ENCODE results near the gene TUBGCP3.
"Not testable (repeated sequence)": the region's sequence is repeated elsewhere in the genome, so short reads cannot be mapped to it uniquely, and the experiment has no call there.

The TUBGCP3 gene

DNA sequence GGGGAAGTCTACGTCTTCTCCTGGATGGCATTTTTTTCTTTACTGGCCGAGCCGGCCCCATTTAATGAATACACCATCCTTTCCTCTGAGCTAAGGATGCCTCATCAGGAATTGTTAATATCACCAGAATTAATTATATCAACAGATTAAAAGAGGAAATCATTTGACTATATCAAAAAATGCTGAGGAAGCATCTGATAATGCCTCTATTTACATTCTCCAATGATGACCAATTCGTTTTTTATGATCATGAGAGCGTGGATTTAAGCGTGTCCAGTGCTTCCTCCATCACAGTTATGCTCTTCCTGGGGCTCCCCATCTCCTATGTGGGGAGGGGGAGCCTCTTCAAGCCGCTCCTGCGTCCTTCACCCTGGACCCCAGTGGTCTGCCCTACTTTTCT is 58.7 kb downstream of the TUBGCP3 start:
- DNase-seq (ENCODE audit: low read depth, low spot score), result no peak

DNA sequence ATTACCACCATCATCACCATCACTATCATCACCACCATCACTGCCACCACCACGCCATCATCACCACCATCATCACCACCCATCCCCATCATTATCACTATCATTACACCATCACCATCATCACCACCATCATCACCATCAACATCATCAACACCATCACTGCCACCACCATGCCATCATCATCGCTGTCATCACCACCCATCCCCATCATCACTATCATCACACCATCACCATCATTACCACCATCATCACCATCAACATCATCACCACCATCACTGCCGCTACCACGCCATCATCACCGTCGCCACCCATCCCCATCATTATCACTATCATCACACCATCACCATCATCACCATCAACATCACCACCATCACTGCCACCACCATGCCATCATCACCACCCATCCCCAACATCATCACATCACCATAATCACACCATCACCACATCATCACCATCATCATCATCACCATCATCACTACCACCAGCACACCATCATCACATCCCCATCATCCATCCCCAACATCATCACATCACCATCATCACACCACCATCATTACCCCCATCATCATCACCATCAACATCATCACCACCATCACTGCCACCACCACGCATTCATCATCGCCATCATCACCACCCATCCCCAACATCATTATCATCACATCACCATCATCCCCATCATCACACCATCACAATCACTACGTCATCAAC is 61.7 kb downstream of the TUBGCP3 start:
- no peak for DNase-seq (ENCODE audit: low read depth, low spot score)

DNA sequence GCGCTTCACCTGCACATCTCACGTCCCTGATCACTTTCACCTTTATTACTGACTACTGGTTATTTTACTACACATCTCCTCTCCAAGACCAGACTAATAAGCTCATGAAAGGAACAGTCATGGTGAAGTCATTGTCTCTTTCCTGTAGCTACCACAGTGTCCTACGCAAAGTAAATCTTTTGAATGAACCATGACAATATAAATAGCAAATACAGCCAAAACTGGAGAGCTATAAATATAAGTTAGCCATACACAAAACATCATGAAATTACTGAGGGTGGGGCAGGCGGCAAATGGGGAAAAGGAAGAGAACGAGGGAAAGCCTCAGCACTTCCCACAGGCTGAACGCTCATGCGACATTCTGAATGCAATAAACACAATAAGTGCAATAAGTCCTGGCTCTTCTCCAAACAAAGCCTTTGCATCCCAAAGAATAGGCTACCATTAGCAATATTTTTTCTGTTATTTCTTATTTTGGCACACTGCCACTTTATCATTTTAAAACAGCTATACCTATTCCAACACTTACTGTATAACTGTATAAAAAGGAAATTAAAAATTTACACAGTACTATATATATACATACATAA is 62.5 kb downstream of the TUBGCP3 start:
- DNase-seq (ENCODE audit: low read depth, low spot score), result no peak

DNA sequence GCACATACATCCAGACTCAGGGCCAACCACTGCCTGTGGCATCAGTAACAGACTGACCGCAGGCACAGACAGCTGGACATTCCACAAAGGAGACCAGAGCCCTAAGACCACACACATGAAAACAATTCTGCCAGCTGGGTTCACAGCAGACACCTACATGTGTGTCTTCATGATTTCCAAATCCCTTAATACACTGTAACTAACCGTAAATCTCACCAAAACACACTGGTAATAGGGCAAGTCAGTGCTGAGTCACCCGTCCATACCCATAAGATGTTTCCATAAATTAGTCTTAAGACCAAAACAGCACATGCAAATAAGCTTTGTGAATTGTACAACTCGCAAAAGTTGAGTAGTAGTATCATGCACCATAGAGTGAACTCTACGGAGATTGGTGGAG is 65.4 kb downstream of the TUBGCP3 start:
- no peak for DNase-seq (ENCODE audit: low read depth, low spot score)

GRCh38 chr13:112521073-112521685 is 66.8 kb downstream of the TUBGCP3 start:
- DNase-seq (ENCODE audit: low read depth, low spot score), result no peak

DNA sequence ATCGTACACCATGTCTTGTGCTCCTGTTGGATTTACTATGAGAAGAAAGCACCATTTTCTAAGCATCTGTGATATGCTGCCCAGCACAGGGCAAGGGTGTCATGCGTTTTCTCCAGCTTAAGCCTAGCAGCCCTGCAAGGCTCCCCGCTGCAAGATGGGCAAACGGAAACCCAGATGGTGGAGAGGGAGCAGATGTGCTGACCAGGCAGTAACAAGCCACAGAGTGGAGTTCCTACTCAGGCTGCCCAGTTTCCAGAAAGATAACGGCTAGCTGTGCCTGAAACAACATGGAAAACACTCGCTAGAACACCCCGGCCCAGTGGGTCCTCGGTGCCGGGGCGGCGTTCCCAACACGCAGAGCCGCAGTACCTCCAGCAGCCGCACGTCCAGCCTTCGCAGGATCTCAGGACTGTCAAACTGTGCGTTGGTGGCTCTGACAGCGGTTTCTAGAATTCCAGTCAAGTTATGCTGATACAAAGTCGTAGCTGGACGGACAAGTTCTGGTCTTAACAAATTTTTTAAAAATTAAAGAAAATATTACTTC is 68.4 kb downstream of the TUBGCP3 start:
- DNase-seq (ENCODE audit: low read depth, low spot score), result no peak

GRCh38 chr13:112516218-112516617 is 71.7 kb downstream of the TUBGCP3 start:
- DNase-seq (ENCODE audit: low read depth, low spot score), result no peak

DNA sequence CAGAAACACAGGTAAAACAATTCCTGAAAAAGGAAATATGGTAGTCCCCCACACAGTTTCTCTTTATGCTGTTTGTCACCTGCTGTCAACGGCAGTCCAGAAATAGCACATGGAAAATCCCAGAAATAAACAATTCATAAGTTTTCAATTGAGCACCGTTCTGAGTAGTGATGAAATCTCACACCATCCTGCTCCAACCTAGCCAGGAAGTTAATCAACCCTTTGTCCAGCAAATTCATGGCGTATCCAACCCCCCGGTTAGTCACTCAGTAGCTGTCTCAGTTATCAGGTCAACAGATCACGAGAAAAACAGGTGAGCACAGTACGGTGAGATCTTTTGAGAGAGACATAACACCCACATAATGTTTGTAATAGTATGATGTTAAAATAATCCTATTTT is 74.2 kb downstream of the TUBGCP3 start:
- DNase-seq (ENCODE audit: low read depth, low spot score), result no peak

GRCh38 chr13:112510987-112511685 is 76.8 kb downstream of the TUBGCP3 start:
- no peak for DNase-seq (ENCODE audit: low read depth, low spot score)

DNA sequence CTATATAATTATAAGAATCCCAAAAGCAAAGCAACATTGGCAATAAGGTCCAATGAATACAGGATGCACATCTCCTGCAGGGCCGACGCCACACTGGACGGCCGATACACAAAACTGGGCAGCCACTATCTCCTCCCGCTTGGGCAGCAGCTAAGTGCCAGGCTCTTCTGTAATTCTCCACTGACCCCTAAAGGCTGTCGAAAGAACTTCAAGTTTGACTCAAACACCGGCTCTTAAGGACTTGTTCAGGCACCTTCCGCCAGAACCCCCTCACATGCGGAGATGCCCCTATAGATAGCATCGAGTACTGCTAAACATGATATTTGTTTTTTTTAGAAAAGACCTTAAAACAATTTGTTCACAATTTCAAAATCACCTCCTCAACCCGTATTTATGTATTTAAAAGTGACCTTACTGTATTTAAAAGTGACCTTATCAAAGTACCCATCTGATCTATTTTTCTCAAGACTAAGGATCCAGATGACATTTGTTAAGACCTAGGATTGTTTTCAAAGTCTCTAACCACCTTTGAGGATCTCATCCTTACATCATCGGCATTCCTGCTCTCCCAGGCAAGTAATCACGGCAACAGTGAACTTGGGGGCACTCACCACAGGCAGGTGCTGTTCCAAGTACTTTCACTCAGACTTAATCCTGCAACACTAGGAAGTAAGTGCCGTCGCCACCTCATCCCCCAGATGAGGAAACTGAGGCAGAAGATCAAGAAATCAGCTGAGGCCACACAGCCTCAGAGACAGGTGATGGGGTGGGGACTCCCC is 77.8 kb downstream of the TUBGCP3 start:
- peak; percentile 84 for DNase-seq (ENCODE audit: low read depth, low spot score)

GRCh38 chr13:112509190-112509589 is 78.8 kb downstream of the TUBGCP3 start:
- DNase-seq (ENCODE audit: low read depth, low spot score), result no peak

DNA sequence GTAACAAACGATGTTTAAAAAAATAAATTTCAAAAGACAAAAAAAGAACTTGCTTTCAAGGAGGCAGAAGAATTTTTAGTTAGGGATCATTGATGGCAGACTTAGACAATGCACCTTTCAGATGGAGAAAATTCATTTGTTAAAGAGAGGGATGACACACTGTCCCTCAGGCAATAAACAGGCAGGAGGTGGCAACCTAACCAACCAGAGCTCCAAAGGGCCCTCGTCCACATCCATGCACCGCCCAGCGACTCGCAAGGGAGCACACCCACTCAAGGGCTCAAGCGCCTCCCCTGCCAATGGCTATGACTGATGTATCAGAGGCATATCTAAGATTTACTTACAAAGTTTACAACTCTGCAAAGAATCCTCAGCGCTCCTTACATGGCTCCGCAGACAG is 81.9 kb downstream of the TUBGCP3 start:
- DNase-seq (ENCODE audit: low read depth, low spot score), result peak; percentile 51

DNA sequence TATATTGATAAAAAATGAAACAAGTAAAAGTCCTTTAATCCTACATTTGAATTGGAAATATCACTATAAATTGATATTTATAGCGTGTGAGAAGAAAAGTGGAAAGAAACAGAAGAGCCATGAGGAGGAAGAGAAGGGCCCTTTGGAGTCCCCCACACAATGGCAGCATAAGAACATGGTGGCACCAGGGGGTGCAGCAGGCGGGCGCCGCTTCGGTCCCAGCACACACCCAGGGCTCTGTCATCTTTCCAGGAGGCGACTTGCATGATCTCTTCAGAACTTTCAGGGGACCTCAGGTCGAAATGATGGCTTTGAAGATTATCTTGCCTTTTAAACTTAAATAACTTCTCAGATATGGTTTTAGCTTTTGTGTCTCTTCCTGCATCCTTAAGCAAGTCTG is 91.8 kb downstream of the TUBGCP3 start:
- DNase-seq (ENCODE audit: low read depth, low spot score), result no peak

DNA sequence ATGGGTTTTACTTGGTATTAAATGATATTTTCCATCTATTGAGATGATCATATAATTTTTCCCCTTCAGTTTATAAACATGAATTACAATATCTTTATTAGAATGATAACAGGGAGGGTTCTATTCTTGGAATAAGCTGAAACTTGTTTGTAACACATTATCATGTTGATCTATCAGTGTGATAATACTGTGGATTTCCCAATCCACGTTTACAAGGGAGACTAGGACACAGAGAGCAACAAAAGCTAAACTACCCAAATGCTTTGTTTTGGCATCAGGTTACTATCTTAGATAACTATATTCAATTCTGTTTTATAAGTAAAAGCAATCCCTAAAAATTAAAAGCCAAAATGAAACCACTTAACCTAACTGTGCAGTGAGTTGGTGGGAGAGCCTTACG is 92.5 kb downstream of the TUBGCP3 start:
- no peak for DNase-seq (ENCODE audit: low read depth, low spot score)

DNA sequence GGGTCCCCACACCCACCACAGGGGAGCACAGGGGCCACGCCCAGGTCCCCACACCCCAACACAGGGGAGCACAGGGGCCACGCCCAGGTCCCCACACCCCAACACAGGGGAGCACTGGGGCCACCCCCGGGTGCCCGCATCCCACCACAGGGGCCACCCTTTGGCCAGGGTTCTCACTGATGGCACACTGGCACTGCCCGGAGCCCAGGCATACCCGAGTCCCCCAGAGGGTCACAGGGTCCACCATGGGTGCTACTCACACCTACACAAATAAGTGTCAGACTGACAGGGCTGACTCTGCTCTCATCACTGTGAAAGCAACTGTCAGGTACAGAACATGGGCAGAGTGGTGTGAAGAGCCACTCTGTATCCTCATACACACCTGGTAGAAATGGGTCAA is 98.8 kb downstream of the TUBGCP3 start:
- DNase-seq (ENCODE audit: low read depth, low spot score), result no peak

DNA sequence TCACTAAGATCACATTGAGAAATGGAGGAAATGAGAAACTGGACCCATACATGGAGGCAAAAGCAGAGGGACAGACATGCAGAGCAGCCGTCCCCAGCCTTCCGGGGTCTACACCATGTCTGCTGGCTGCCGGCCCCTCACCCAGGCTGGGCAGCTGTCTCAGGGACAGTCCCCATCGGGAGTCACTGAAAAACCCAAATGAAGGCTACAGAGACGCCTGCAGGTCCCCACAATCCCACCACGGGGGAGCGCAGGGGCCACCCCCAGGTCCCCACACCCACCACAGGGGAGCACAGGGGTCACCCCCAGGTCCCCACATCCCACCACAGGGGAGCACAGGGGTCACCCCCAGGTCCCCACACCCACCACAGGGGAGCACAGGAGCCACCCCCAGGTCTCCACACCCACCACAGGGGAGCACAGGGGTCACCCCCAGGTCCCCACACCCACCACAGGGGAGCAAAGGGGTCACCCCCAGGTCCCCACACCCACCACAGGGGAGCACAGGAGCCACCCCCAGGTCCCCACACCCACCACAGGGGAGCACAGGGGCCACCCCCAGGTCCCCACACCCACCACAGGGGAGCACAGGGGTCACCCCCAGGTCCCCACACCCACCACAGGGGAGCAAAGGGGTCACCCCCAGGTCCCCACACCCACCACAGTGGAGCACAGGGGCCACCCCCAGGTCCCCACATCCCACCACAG is 99.5 kb downstream of the TUBGCP3 start:
- not testable (repeated sequence) for DNase-seq (ENCODE audit: low read depth, low spot score)

GRCh38 chr13:112487127-112487517 is 100.8 kb downstream of the TUBGCP3 start:
- DNase-seq (ENCODE audit: low read depth, low spot score), result no peak

DNA sequence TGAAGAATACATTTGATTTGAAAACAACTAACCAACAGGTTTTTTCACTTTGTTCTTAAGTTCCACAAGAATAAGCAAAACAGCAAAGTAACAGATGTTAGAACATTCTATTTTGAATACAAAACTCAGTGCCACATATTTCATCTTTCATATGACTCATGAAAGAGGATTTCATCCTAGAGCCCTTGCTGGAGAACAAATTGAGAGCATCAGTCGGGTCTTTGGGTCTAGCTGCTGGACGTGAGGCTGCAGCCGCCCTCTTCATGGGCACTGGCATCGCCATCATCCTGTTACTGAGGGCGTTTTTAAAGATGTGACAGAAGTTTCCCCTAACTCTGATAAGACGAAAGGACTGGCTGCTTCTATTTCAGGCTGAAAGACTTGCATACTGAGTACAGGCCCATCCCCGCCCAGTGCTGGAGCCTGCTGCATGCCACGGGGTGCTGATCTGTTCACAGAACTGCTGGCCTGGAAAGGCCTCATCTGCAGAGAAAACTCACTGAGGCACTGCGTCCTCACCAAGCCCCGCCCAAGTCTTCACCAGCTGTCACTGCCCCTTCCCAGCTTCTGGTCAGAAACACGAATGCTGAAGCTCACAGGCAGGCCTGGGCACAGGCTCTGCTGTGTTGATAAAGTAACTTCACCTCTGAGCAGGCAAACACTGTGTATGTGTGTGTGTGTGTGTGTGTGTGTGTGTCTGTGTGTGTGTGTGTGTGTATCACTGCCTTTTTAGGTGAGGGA is 101.4 kb downstream of the TUBGCP3 start:
- no peak for DNase-seq (ENCODE audit: low read depth, low spot score)

- not testable (repeated sequence) for DNase-seq (ENCODE audit: low read depth, low spot score)
Observed at GRCh38 chr13:112485814-112486213, 102.1 kb downstream of the TUBGCP3 start.

- DNase-seq (ENCODE audit: low read depth, low spot score), result no peak
Observed at GRCh38 chr13:112483299-112483698, 104.7 kb downstream of the TUBGCP3 start.

All from ELF-1 (cell line).